Mucosa of descending colon (tissue), 3 donors: ENCODE results near the gene HACL1. TPM values are rescaled to one million over a fixed set of nuclear protein-coding genes. Genes with fewer than 3 reads are reported as not detected.
A peak's percentile ranks its signal among the peaks of the same experiment; 100 is the strongest.

Experiments
- ATAC-seq: fragments of 200-7000 bp; cut with Tn5 transposase; one replicate; pipeline ENCODE4 v1.9.1; 2020; ENCODE audit warnings: mild to moderate bottlenecking, moderate library complexity
- DNase-seq, 3 donors: peaks; one replicate each; pipeline ENCODE4 v3.0.0-alpha.2; 2020
- H3K36me3 ChIP-seq: fragments of 200-600 bp; one replicate; pipeline ENCODE4 v1.8.0; 2021; ENCODE audit warnings: low read depth, mild to moderate bottlenecking
- H3K4me1 ChIP-seq: fragments of 200-600 bp; one replicate; pipeline ENCODE4 v1.8.0; 2021; ENCODE audit warnings: low read depth, mild to moderate bottlenecking
- H3K4me3 ChIP-seq: fragments of 200-600 bp; one replicate; pipeline ENCODE4 v1.8.0; 2021; ENCODE audit warnings: mild to moderate bottlenecking
- H3K9me3 ChIP-seq: fragments of 200-600 bp; one replicate; pipeline ENCODE4 v1.8.0; 2021; ENCODE audit warnings: mild to moderate bottlenecking
- CTCF ChIP-seq: fragments of 200-600 bp; IDR thresholded peaks from one replicate; pipeline ENCODE4 v1.8.0; 2022; ENCODE audit warnings: antibody characterized with exemption, mild to moderate bottlenecking
- intact Hi-C, 2 donors: fragments of 100-400 bp; cut with DNase I in 1 of 2; cut with micrococcal nuclease in 1 of 2; formaldehyde crosslinking; loops; one replicate each; pipeline versions ENCODE4 v1.11.0 to v1.11.1; 2022; cut with DNase I, micrococcal nuclease
- total RNA-seq, 3 donors: library from RNA; stranded (reverse); fragmentation: NEBNext Ultra II Directional in 2 of 3; extraction: Animal tissue kit (Norgen Biotek cat#: 25700) in 2 of 3; gene quantifications; one replicate each; pipeline versions ENCODE4 v1.2.1 to v1.2.4, GENCODE V29; 2021 to 2023
- donor health status: DM: no; HTN: no; CAD: no; lungs with moderate emphysema.
- donor health status: DM: no; HTN: no; CAD: no.
- donor health status: DM: no; HTN: yes; CAD: no.

The HACL1 gene
- total RNA-seq, 3 donors from 2014 or later = 15.0 to 24.2 (median 19.4) TPM

GRCh38 chr3:15572138-15572537 lies 29.2 kb downstream of the HACL1 start:
- DNase-seq = no peak
- H3K9me3 ChIP-seq = no peaks in the 10 kb centered on the region
- intact Hi-C loops = no loop called here
- H3K4me1 ChIP-seq = no peaks in the 10 kb centered on the region
- ATAC-seq = no peak
- no peak overlapping the region for H3K4me3 ChIP-seq
- TF ChIP-seq CTCF = no peak
- peaks cover 2% of the 10 kb centered on the region for H3K36me3 ChIP-seq

- intact Hi-C loops = loop anchor here in 1 of 2 donors (10.0 kb wide), 1 partner anchor 318 kb away; no protein-coding TSS in a partner anchor
- no peaks in the 10 kb centered on the region for H3K9me3 ChIP-seq
- DNase-seq (no peak), ATAC-seq (no peak)
- TF ChIP-seq CTCF = no peak
- H3K36me3 ChIP-seq = peaks cover 11% of the 10 kb centered on the region
- H3K4me3 ChIP-seq = no peak overlapping the region
- no peaks in the 10 kb centered on the region for H3K4me1 ChIP-seq
Measured at GRCh38 chr3:15563190-15563589, 38.2 kb downstream of the HACL1 start.

GRCh38 chr3:15562560-15562959 lies 38.8 kb downstream of the HACL1 start:
- Histone ChIP-seq H3K36me3 (peaks cover 11% of the 10 kb centered on the region), H3K9me3 (no peaks in the 10 kb centered on the region), H3K4me1 (no peaks in the 10 kb centered on the region), H3K4me3 (no peak overlapping the region)
- intact Hi-C loops = loop anchor here in 1 of 2 donors (10.0 kb wide), 1 partner anchor 318 kb away; no protein-coding TSS in a partner anchor
- ATAC-seq = peak; percentile 83
- no peak for TF ChIP-seq CTCF
- DNase-seq = peak in 1 of 3 donors; percentile 13

- no peak for TF ChIP-seq CTCF
- ATAC-seq (no peak), DNase-seq (no peak)
- intact Hi-C loops = no loop called here
- Histone ChIP-seq H3K36me3 (no peaks in the 10 kb centered on the region), H3K4me3 (no peak overlapping the region), H3K4me1 (no peaks in the 10 kb centered on the region), H3K9me3 (no peaks in the 10 kb centered on the region)
Measured at GRCh38 chr3:15558581-15558980, 42.8 kb downstream of the HACL1 start.

GRCh38 chr3:15557511-15557946 lies 43.8 kb downstream of the HACL1 start:
- no peak overlapping the region for H3K4me3 ChIP-seq
- TF ChIP-seq CTCF = peak; percentile 21
- DNase-seq (peak in 2 of 3 donors; percentile 35 to 86), ATAC-seq (peak; percentile 97)
- no peaks in the 10 kb centered on the region for H3K9me3 ChIP-seq
- no peaks in the 10 kb centered on the region for H3K36me3 ChIP-seq
- intact Hi-C loops = no loop called here
- H3K4me1 ChIP-seq = no peaks in the 10 kb centered on the region

- DNase-seq (no peak), ATAC-seq (peak; percentile 50)
- intact Hi-C loops = no loop called here
- Histone ChIP-seq H3K36me3 (no peaks in the 10 kb centered on the region), H3K9me3 (no peaks in the 10 kb centered on the region), H3K4me3 (no peak overlapping the region), H3K4me1 (no peaks in the 10 kb centered on the region)
- TF ChIP-seq CTCF = no peak
Measured at GRCh38 chr3:15556512-15556911, 44.9 kb downstream of the HACL1 start.
